DND-41 (cell line): ENCODE results near the gene ATG9B.

Source experiments
- ATAC-seq: fragments of 200-7000 bp; cut with Tn5 transposase; 3 replicates; pipeline ENCODE4 v1.9.1; 2021; ENCODE audit warnings: low read depth; ENCODE audit not compliant: insufficient read depth
- DNase-seq: peaks from one replicate; pipeline ENCODE4 v3.0.0-alpha.2; 2020
- H2AFZ ChIP-seq: 2 replicates; pipeline ENCODE4 v1.6.0; 2012; ENCODE audit warnings: low read depth, low read length
- H3K27ac ChIP-seq: 2 replicates; pipeline ENCODE4 v1.5.1; 2012; ENCODE audit warnings: low read length, inconsistent platforms
- H3K27me3 ChIP-seq: fragments of 200-600 bp; sonication (generic); 2 replicates; pipeline ENCODE4 v1.6.0; 2012; ENCODE audit warnings: low read length, mild to moderate bottlenecking, inconsistent platforms; ENCODE audit not compliant: insufficient read depth, poor library complexity
- H3K36me3 ChIP-seq: 2 replicates; pipeline ENCODE4 v1.5.1; 2012; ENCODE audit warnings: low read length, inconsistent platforms; ENCODE audit not compliant: insufficient read depth
- H3K4me1 ChIP-seq: 2 replicates; pipeline ENCODE4 v1.5.1; 2012; ENCODE audit warnings: mild to moderate bottlenecking, low read length; ENCODE audit not compliant: insufficient read depth
- H3K4me2 ChIP-seq: 2 replicates; pipeline ENCODE4 v1.6.0; 2012; ENCODE audit warnings: mild to moderate bottlenecking, moderate library complexity, low read length, inconsistent platforms; ENCODE audit not compliant: insufficient read depth
- H3K4me3 ChIP-seq, 2 experiments: fragments of 200-600 bp in 1 of 2; shearing (Covaris generic) in 1 of 2; 2 replicates each; pipeline ENCODE4 v1.5.1; 2012 to 2016; ENCODE audit warnings: inconsistent platforms in 2 of 2, low read length in 2 of 2, mild to moderate bottlenecking in 2 of 2, low read depth in 1 of 2, moderate library complexity in 1 of 2
- H3K79me2 ChIP-seq: 2 replicates; pipeline ENCODE4 v1.6.0; 2012; ENCODE audit warnings: low read length, inconsistent platforms; ENCODE audit not compliant: insufficient read depth
- H3K9ac ChIP-seq: 2 replicates; pipeline ENCODE4 v1.6.0; 2012; ENCODE audit warnings: low read depth, mild to moderate bottlenecking, inconsistent platforms, low read length, moderate library complexity
- H3K9me3 ChIP-seq: 2 replicates; pipeline ENCODE4 v1.5.1; 2012; ENCODE audit warnings: low read length, moderate library complexity, mild to moderate bottlenecking, inconsistent platforms; ENCODE audit not compliant: insufficient read depth, severe bottlenecking
- H4K20me1 ChIP-seq: 2 replicates; pipeline ENCODE4 v1.6.0; 2012; ENCODE audit warnings: low read length; ENCODE audit not compliant: insufficient read depth
- CTCF ChIP-seq: IDR thresholded peaks from 2 replicates; pipeline ENCODE4 v1.5.1; 2012; ENCODE audit warnings: borderline replicate concordance, low read length, moderate library complexity, mild to moderate bottlenecking; ENCODE audit not compliant: poor library complexity, severe bottlenecking; ENCODE audit errors: extremely low read depth
- EZH2 ChIP-seq: IDR thresholded peaks from 3 replicates; pipeline ENCODE4 v1.6.1; 2012; ENCODE audit warnings: borderline replicate concordance, low read depth, mild to moderate bottlenecking, moderate library complexity, low read length, inconsistent platforms; ENCODE audit not compliant: severe bottlenecking

The ATG9B gene

GRCh38 chr7:151053751-151054150 lies 29.5 kb upstream of the ATG9B start:
- peaks cover 32% of the 10 kb centered on the region for H4K20me1 ChIP-seq
- no peak for TF ChIP-seq EZH2
- no peak for TF ChIP-seq CTCF
- H3K4me1 ChIP-seq, result peaks cover 41% of the 10 kb centered on the region
- H2AFZ ChIP-seq, result no peak overlapping the region
- H3K4me2 ChIP-seq, result no peak overlapping the region
- no peak overlapping the region for H3K9ac ChIP-seq
- H3K9me3 ChIP-seq, result no peaks in the 10 kb centered on the region
- ATAC-seq, result no peak
- H3K27me3 ChIP-seq, result no peaks in the 10 kb centered on the region
- peaks cover 9% of the 10 kb centered on the region; the same call in 1 of the 2 replicates for H3K79me2 ChIP-seq
- peaks cover 4% of the 10 kb centered on the region; the same call in 1 of the 2 replicates for H3K36me3 ChIP-seq
- DNase-seq, result no peak
- no peak overlapping the region for H3K4me3 ChIP-seq
- no peak overlapping the region for H3K27ac ChIP-seq

- Histone ChIP-seq H3K9ac (no peak overlapping the region), H3K36me3 (peaks cover 4% of the 10 kb centered on the region; the same call in 1 of the 2 replicates), H3K9me3 (no peaks in the 10 kb centered on the region), H3K4me2 (no peak overlapping the region), H3K27me3 (no peaks in the 10 kb centered on the region), H3K27ac (no peak overlapping the region), H3K4me1 (peaks cover 35% of the 10 kb centered on the region), H4K20me1 (peaks cover 32% of the 10 kb centered on the region), H2AFZ (no peak overlapping the region), H3K4me3 (no peak overlapping the region), H3K79me2 (0 out of 2 replicates have a peak, but pooled peaks cover 9% of the 10 kb centered on the region)
- DNase-seq (no peak), ATAC-seq (no peak)
- TF ChIP-seq EZH2, result no peak
- no peak for TF ChIP-seq CTCF
Measured at GRCh38 chr7:151053096-151053495, 28.8 kb upstream of the ATG9B start.

- no peak overlapping the region for H3K4me3 ChIP-seq
- no peak overlapping the region for H2AFZ ChIP-seq
- ATAC-seq, result peak; percentile 90
- peaks cover 38% of the 10 kb centered on the region for H4K20me1 ChIP-seq
- H3K9ac ChIP-seq, result no peak overlapping the region
- TF ChIP-seq CTCF, result no peak
- no peak for TF ChIP-seq EZH2
- peak overlapping the region; percentile 52 for H3K4me2 ChIP-seq
- H3K4me1 ChIP-seq, result peaks cover 21% of the 10 kb centered on the region
- no peaks in the 10 kb centered on the region for H3K27me3 ChIP-seq
- H3K79me2 ChIP-seq, result no peaks in the 10 kb centered on the region
- no peak overlapping the region for H3K27ac ChIP-seq
- peak; percentile 84 for DNase-seq
- H3K36me3 ChIP-seq, result peaks cover 4% of the 10 kb centered on the region; the same call in 1 of the 2 replicates
- no peaks in the 10 kb centered on the region for H3K9me3 ChIP-seq
Measured at GRCh38 chr7:151051108-151051507, 26.8 kb upstream of the ATG9B start.

- no peaks in the 10 kb centered on the region for H3K79me2 ChIP-seq
- no peak overlapping the region for H3K4me2 ChIP-seq
- no peak overlapping the region for H2AFZ ChIP-seq
- H3K9me3 ChIP-seq, result no peaks in the 10 kb centered on the region
- H3K27ac ChIP-seq, result no peak overlapping the region
- H3K4me3 ChIP-seq, result no peak overlapping the region
- no peaks in the 10 kb centered on the region for H3K27me3 ChIP-seq
- peaks cover 16% of the 10 kb centered on the region for H3K36me3 ChIP-seq
- peaks cover 20% of the 10 kb centered on the region for H3K4me1 ChIP-seq
- DNase-seq (no peak), ATAC-seq (no peak)
- peaks cover 39% of the 10 kb centered on the region for H4K20me1 ChIP-seq
- H3K9ac ChIP-seq, result no peak overlapping the region
- TF ChIP-seq EZH2 (no peak), CTCF (no peak)
Measured at GRCh38 chr7:151048911-151049463, 24.7 kb upstream of the ATG9B start.
